HL-60 (cell line): Measurements from ENCODE around the gene HSDL1.

ENCODE experiments used
- DNase-seq, 2 experiments: peaks; one replicate each; pipeline ENCODE4 v3.0.0-alpha.2; 2010 to 2020; ENCODE audit warnings: low read depth in 1 of 2, low spot score in 1 of 2
- H3K27ac ChIP-seq: fragments of 250-450 bp; sonication (Bioruptor Pico); replicated peaks from 2 replicates; pipeline ENCODE4 v1.5.1; 2020; ENCODE audit warnings: mild to moderate bottlenecking, moderate library complexity
- H3K27me3 ChIP-seq: fragments of 250-450 bp; sonication (Bioruptor Pico); 2 replicates; pipeline ENCODE4 v1.5.1; 2021; ENCODE audit warnings: mild to moderate bottlenecking, moderate library complexity; ENCODE audit not compliant: insufficient read depth, poor library complexity, severe bottlenecking
- H3K4me3 ChIP-seq: replicated peaks from 2 replicates; pipeline ENCODE4 v1.5.1; 2011; ENCODE audit warnings: mild to moderate bottlenecking, control low read depth, low read length; ENCODE audit not compliant: insufficient read depth
- GABPA ChIP-seq: IDR thresholded peaks from 2 replicates; pipeline ENCODE4 v1.6.1; 2012; ENCODE audit warnings: low read depth
- POLR2AphosphoS5 ChIP-seq: IDR thresholded peaks from 2 replicates; pipeline ENCODE4 v1.6.1; 2012; ENCODE audit warnings: low read depth
- SPI1 ChIP-seq: IDR thresholded peaks from 2 replicates; pipeline ENCODE4 v1.6.1; 2012; ENCODE audit warnings: low read depth, mild to moderate bottlenecking, borderline replicate concordance
- TF ChIP-seq, protein P1 (sequence below): IDR thresholded peaks from 2 replicates; pipeline ENCODE4 v1.6.1; 2012; ENCODE audit warnings: low read depth; ENCODE audit not compliant: insufficient replicate concordance
- TF ChIP-seq, protein P2 (sequence below): IDR thresholded peaks from one replicate; pipeline ENCODE4 v1.5.1; 2011; ENCODE audit warnings: low read length, control low read depth, inconsistent platforms; ENCODE audit not compliant: insufficient read depth

The HSDL1 gene

DNA sequence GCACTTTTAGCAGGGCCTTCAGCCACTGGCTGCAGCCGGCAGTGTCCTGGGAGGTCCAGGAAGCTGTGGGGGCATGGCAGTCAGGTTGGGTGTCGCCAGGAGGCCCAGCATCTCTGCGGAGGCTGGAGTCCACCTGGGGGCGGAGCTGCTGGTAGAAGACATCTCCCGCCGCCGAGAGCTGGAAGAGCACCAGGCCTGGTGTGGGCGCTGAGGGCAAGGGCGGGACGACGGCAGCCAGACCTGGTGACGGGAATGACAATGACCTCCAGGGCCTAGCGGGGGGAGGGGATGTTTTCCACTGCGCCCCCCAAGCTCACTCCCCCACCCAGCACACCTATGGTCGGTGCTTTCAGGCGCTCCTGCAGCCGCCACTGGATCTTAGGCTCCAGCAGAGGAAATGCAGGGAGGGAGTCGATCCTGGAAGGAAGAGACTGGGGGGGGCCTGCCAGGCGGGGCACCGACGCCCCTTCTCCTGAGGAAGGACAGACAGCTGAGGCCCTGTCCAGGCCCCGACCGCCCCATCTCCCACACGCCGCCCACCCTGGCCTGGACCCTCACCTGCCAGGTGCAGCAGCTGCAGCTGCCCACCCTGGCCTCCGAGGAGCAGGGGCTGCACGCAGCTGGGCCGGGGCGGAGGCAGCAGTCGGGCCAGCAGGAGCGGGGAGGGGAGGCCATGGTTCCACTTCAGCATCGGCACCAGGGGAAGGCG lies 34.8 kb upstream of the HSDL1 start:
- no peak for DNase-seq
- Histone ChIP-seq H3K4me3 (no peak overlapping the region), H3K27me3 (no peaks in the 10 kb centered on the region), H3K27ac (no peak overlapping the region)
- TF ChIP-seq, protein P1, sequence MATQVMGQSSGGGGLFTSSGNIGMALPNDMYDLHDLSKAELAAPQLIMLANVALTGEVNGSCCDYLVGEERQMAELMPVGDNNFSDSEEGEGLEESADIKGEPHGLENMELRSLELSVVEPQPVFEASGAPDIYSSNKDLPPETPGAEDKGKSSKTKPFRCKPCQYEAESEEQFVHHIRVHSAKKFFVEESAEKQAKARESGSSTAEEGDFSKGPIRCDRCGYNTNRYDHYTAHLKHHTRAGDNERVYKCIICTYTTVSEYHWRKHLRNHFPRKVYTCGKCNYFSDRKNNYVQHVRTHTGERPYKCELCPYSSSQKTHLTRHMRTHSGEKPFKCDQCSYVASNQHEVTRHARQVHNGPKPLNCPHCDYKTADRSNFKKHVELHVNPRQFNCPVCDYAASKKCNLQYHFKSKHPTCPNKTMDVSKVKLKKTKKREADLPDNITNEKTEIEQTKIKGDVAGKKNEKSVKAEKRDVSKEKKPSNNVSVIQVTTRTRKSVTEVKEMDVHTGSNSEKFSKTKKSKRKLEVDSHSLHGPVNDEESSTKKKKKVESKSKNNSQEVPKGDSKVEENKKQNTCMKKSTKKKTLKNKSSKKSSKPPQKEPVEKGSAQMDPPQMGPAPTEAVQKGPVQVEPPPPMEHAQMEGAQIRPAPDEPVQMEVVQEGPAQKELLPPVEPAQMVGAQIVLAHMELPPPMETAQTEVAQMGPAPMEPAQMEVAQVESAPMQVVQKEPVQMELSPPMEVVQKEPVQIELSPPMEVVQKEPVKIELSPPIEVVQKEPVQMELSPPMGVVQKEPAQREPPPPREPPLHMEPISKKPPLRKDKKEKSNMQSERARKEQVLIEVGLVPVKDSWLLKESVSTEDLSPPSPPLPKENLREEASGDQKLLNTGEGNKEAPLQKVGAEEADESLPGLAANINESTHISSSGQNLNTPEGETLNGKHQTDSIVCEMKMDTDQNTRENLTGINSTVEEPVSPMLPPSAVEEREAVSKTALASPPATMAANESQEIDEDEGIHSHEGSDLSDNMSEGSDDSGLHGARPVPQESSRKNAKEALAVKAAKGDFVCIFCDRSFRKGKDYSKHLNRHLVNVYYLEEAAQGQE = no peak
- TF ChIP-seq, protein P2, sequence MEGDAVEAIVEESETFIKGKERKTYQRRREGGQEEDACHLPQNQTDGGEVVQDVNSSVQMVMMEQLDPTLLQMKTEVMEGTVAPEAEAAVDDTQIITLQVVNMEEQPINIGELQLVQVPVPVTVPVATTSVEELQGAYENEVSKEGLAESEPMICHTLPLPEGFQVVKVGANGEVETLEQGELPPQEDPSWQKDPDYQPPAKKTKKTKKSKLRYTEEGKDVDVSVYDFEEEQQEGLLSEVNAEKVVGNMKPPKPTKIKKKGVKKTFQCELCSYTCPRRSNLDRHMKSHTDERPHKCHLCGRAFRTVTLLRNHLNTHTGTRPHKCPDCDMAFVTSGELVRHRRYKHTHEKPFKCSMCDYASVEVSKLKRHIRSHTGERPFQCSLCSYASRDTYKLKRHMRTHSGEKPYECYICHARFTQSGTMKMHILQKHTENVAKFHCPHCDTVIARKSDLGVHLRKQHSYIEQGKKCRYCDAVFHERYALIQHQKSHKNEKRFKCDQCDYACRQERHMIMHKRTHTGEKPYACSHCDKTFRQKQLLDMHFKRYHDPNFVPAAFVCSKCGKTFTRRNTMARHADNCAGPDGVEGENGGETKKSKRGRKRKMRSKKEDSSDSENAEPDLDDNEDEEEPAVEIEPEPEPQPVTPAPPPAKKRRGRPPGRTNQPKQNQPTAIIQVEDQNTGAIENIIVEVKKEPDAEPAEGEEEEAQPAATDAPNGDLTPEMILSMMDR = no peak
- TF ChIP-seq SPI1 (no peak), POLR2AphosphoS5 (no peak), GABPA (no peak)

DNA sequence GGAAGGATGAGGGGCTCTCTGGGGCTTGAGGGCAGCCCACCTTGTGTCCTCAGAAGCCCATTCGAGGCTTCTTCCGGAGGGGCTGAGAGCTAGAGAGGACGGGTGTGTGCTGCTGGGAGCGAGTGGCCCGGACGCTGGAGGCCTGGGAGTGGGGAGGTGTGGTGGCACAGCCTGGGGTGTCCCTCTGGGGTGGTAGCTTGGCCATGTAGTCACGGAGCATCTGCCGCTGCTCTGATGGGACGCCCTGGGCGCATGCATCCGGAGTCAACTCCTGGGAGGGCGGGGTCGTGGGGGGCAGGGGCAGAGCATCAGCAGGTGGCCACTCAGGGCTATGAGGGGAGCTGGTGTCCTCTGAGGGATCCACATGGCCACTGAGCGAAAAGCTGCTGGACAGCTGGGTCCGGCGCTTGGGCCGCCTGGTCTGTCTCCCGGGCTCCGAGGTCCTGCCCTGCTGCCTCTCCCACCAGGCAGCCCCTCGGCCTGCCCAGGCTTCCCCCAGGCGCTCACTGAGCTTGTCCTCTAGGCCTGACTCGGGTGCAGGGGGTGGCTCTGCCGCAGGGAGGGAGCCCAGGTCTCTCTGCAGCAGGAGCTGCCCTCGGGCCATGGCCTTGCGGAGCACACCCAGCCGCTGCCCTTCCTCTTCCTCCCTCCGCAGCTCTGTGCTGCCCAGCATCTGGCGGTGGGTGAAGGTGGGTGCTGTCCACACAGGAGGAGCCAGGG lies 34.1 kb upstream of the HSDL1 start:
- Histone ChIP-seq H3K27ac (no peak overlapping the region), H3K27me3 (no peaks in the 10 kb centered on the region), H3K4me3 (no peak overlapping the region)
- TF ChIP-seq, protein P2 = no peak
- TF ChIP-seq GABPA = no peak
- TF ChIP-seq POLR2AphosphoS5 = no peak
- TF ChIP-seq, protein P1 = no peak
- TF ChIP-seq SPI1 = no peak
- DNase-seq = no peak

DNA sequence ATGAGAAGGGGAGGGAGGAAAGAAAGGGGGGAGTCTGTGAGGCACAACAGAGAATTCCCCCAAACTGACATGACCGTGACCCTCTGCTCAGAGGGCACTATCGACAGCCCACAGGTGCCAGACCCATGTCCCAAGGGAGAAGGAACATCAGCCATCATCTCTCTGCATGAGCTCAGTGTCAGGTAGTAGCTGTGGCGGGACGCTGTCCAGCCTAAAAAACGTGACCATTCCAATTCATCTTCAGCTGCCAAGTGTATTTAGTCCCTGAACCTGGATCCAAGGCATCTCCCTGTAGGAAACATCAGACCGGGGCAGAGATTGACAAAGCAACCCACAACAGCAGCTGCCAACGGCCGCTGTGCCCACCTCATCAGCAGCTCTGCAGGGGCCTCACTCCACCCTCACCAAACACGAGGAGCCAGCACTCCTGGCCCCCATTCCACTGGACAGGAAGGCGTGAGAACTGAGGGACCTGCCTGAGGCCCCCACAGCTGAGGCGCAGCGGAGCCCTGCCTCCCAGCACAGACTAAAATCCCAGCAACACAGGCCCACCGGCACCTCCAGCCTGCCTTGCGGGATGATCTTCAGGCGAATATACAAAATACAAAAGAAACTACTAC lies 33.3 kb upstream of the HSDL1 start:
- Histone ChIP-seq H3K27ac (no peak overlapping the region), H3K4me3 (no peak overlapping the region), H3K27me3 (no peaks in the 10 kb centered on the region)
- no peak for DNase-seq
- TF ChIP-seq SPI1 = no peak
- TF ChIP-seq, protein P2 = no peak
- TF ChIP-seq GABPA = no peak
- TF ChIP-seq POLR2AphosphoS5 = no peak
- TF ChIP-seq, protein P1 = no peak
